NCI-H2196 treated with DMSO at 0.1 percent for 48 hours (cell line): ENCODE measurements around the gene PLA2G3.
"Not testable (repeated sequence)": the region's sequence is repeated elsewhere in the genome, so short reads cannot be mapped to it uniquely, and the experiment has no call there.

Experiments used
- DNase-seq: peaks from one replicate; lab custom pipeline; 2025; ENCODE audit not compliant: unreplicated experiment; lab: John Stamatoyannopoulos, UW

PLA2G3 gene

GRCh38 chr22:31123292-31123602 is 17.1 kb downstream of the PLA2G3 start:
- no peak for DNase-seq

- peak; percentile 50 for DNase-seq
These were observed 17.6 kb downstream of the PLA2G3 start, which contains the start of gene INPP5J for GRCh38 chr22:31122532-31123291. INPP5J (plus strand) TSS chr22:31122966; CDS start chr22:31123015, 49 bp downstream.

- no peak for DNase-seq
These were observed 18.1 kb downstream of the PLA2G3 start for GRCh38 chr22:31122196-31122531.

- DNase-seq, result no peak
These were observed 18.9 kb downstream of the PLA2G3 start for GRCh38 chr22:31121403-31121802.

GRCh38 chr22:31120642-31121041 is 19.7 kb downstream of the PLA2G3 start:
- DNase-seq, result no peak

- DNase-seq, result no peak
These were observed 20.1 kb downstream of the PLA2G3 start for GRCh38 chr22:31120230-31120629.

GRCh38 chr22:31119026-31119717 is 21.1 kb downstream of the PLA2G3 start:
- DNase-seq, result no peak

GRCh38 chr22:31118046-31118820 is 22.1 kb downstream of the PLA2G3 start:
- DNase-seq, result no peak

GRCh38 chr22:31112547-31113091 is 27.7 kb downstream of the PLA2G3 start:
- DNase-seq, result not testable (repeated sequence)

- no peak for DNase-seq
These were observed 32.5 kb downstream of the PLA2G3 start for GRCh38 chr22:31107894-31108218.

- peak; percentile 85 for DNase-seq
These were observed 33.0 kb downstream of the PLA2G3 start, which contains the start of gene SELENOM for GRCh38 chr22:31107178-31107893. SELENOM (minus strand) TSS chr22:31107568; CDS start chr22:31107505, 63 bp downstream.

- DNase-seq, result no peak
These were observed 33.6 kb downstream of the PLA2G3 start for GRCh38 chr22:31106731-31107177.

- DNase-seq, result no peak
These were observed 34.2 kb downstream of the PLA2G3 start for GRCh38 chr22:31106001-31106571.

- no peak for DNase-seq
These were observed 34.9 kb downstream of the PLA2G3 start for GRCh38 chr22:31105282-31105929.

- no peak for DNase-seq
These were observed 35.4 kb downstream of the PLA2G3 start for GRCh38 chr22:31104869-31105268.

GRCh38 chr22:31103899-31104694 is 36.2 kb downstream of the PLA2G3 start:
- DNase-seq, result no peak

GRCh38 chr22:31103111-31103510 is 37.2 kb downstream of the PLA2G3 start:
- DNase-seq, result no peak

- DNase-seq, result no peak
These were observed 37.7 kb downstream of the PLA2G3 start for GRCh38 chr22:31102441-31103081.
